Measurements from ENCODE around the gene ANKEF1.
A peak's percentile ranks its signal among the peaks of the same experiment; 100 is the strongest.

ANKEF1 gene

DNA sequence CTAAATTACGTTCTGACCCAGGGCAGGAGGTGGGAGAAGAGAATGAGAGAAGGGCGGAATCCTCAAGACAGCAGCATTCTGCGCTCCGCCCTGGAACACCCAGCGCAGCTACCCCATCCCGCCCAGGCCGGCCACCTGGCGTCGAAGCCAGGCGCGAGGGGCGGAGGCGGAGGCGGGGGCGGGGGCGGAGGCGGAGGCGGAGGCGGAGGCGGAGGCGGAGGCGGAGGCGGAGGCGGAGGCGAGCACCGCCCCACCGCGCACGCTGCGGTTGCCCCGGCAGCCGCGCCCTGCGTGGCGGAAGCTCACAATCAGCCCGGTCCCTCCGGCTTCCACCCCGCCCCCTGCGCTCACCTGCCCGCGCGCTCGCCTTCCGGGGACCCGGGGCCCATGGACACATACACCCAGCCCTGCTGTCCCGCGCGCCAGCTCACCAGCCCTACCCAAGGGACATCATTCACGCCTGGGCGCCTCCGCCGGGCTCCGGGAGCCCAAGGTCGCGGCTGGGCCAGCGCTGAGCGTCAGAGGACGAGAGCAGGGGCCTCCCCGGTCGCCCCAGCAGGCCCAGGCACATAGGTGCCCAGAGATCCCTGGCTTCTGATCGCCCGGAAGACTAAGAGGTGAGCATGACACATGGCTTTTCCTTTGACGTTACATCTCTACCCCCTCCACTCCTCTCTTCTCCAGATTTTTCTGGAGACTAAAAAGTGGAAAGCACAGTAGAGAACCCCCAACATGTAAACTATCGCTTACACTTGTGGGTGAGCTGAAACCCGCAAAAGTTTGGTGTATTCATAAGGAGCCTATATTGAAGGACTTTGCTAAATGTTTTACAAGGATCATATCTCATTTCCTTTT lies at the start of gene ANKEF1:
Gene ANKEF1 (plus strand): TSS at position 271 of the 855 bp plus-strand sequence. CDS start 3,315 bp downstream, outside the sequence.
- Histone ChIP-seq H3K4me1 (ENCODE audit: insufficient read depth, low read length, severe bottlenecking) (peaks cover 6% of the 10 kb centered on the region), H2AFZ (ENCODE audit: low read length) (no peak within 1 kb of the TSS), H3K79me2 (ENCODE audit: insufficient read depth, low read length) (no peaks in the 10 kb centered on the region), H3K27me3 (ENCODE audit: insufficient read depth, low read length) (no peaks in the 10 kb centered on the region), H3K4me3 (ENCODE audit: low read depth, low read length, poor library complexity, severe bottlenecking) (peak within 1 kb of the TSS; percentile 66), H4K20me1 (ENCODE audit: insufficient read depth, low read length) (no peaks in the 10 kb centered on the region), H3K9ac (ENCODE audit: low read length) (peak within 1 kb of the TSS; percentile 69), H3F3A (ENCODE audit: insufficient read depth, low read length) (no peaks in the 10 kb centered on the region), H3K4me2 (ENCODE audit: low read length) (peak within 1 kb of the TSS; percentile 61), H3K9me2 (ENCODE audit: low read depth, low read length) (no peaks in the 10 kb centered on the region), H3K36me3 (ENCODE audit: insufficient read depth, low read length) (no peaks in the 10 kb centered on the region), H3K9me3 (ENCODE audit: low read length) (no peaks in the 10 kb centered on the region), H3K27ac (ENCODE audit: low read depth, low read length, poor library complexity, severe bottlenecking) (no peak within 1 kb of the TSS)
- no peak for TF ChIP-seq EZH2 (IDR thresholded peaks at IDR 0.05; ENCODE audit: borderline replicate concordance, low read length)
- TF ChIP-seq, protein P1, sequence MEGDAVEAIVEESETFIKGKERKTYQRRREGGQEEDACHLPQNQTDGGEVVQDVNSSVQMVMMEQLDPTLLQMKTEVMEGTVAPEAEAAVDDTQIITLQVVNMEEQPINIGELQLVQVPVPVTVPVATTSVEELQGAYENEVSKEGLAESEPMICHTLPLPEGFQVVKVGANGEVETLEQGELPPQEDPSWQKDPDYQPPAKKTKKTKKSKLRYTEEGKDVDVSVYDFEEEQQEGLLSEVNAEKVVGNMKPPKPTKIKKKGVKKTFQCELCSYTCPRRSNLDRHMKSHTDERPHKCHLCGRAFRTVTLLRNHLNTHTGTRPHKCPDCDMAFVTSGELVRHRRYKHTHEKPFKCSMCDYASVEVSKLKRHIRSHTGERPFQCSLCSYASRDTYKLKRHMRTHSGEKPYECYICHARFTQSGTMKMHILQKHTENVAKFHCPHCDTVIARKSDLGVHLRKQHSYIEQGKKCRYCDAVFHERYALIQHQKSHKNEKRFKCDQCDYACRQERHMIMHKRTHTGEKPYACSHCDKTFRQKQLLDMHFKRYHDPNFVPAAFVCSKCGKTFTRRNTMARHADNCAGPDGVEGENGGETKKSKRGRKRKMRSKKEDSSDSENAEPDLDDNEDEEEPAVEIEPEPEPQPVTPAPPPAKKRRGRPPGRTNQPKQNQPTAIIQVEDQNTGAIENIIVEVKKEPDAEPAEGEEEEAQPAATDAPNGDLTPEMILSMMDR (IDR thresholded peaks at IDR 0.05; ENCODE audit: low read length) = no peak

DNA sequence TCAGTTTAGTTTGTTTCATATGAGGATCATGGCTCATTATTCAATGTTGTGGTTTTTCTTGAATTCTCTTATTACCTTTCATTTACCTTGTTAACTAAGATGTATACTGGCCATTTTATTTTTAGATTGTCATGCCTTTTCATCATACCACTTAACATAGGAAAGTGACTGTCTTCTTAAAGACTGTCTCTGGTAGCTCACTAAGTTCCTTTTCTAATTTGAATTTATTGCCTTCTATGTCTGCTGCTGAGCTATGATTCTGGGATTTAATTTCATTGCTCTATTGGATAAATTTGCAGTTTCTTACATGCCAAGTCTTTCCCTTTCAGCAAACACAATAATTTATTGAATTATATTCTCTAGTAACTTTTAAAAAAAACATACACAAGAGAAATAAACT lies 49.5 kb upstream of the ANKEF1 start:
- Histone ChIP-seq H3K9me3 (ENCODE audit: low read length) (no peaks in the 10 kb centered on the region), H3K79me2 (ENCODE audit: insufficient read depth, low read length) (no peaks in the 10 kb centered on the region), H4K20me1 (ENCODE audit: insufficient read depth, low read length) (no peaks in the 10 kb centered on the region), H3K9ac (ENCODE audit: low read length) (no peak overlapping the region), H3F3A (ENCODE audit: insufficient read depth, low read length) (no peaks in the 10 kb centered on the region), H3K4me3 (ENCODE audit: low read depth, low read length, poor library complexity, severe bottlenecking) (no peak overlapping the region), H3K9me2 (ENCODE audit: low read depth, low read length) (no peaks in the 10 kb centered on the region), H3K36me3 (ENCODE audit: insufficient read depth, low read length) (no peaks in the 10 kb centered on the region), H3K27ac (ENCODE audit: low read depth, low read length, poor library complexity, severe bottlenecking) (no peak overlapping the region), H3K27me3 (ENCODE audit: insufficient read depth, low read length) (no peaks in the 10 kb centered on the region), H3K4me1 (ENCODE audit: insufficient read depth, low read length, severe bottlenecking) (no peaks in the 10 kb centered on the region), H2AFZ (ENCODE audit: low read length) (no peak overlapping the region), H3K4me2 (ENCODE audit: low read length) (no peak overlapping the region)
- TF ChIP-seq EZH2 (IDR thresholded peaks at IDR 0.05; ENCODE audit: borderline replicate concordance, low read length) = no peak
- TF ChIP-seq, protein P1 (IDR thresholded peaks at IDR 0.05; ENCODE audit: low read length) = no peak

DNA sequence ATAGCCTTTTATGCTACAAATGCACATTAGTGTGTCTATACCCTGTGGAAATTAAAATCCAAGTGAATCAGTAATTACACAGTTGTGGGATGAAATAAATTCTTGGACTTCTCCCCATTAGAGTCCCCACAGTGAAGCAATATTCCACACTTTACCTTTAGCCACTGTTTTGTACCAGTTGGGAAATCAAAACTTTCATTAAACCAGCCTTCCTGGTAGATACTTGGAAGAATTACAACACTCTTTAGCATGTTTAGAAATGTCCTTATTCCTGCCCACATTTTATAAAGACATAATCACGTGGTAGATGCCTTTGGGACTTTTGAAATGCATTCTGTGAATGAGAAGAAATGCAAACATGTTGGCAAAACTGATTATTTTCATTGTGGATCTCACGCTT lies 49.0 kb upstream of the ANKEF1 start:
- Histone ChIP-seq H3K4me1 (ENCODE audit: insufficient read depth, low read length, severe bottlenecking) (no peaks in the 10 kb centered on the region), H4K20me1 (ENCODE audit: insufficient read depth, low read length) (no peaks in the 10 kb centered on the region), H3K4me3 (ENCODE audit: low read depth, low read length, poor library complexity, severe bottlenecking) (no peak overlapping the region), H3K27me3 (ENCODE audit: insufficient read depth, low read length) (no peaks in the 10 kb centered on the region), H3K4me2 (ENCODE audit: low read length) (no peak overlapping the region), H2AFZ (ENCODE audit: low read length) (no peak overlapping the region), H3K79me2 (ENCODE audit: insufficient read depth, low read length) (no peaks in the 10 kb centered on the region), H3K27ac (ENCODE audit: low read depth, low read length, poor library complexity, severe bottlenecking) (no peak overlapping the region), H3K9me3 (ENCODE audit: low read length) (no peaks in the 10 kb centered on the region), H3F3A (ENCODE audit: insufficient read depth, low read length) (no peaks in the 10 kb centered on the region), H3K36me3 (ENCODE audit: insufficient read depth, low read length) (no peaks in the 10 kb centered on the region), H3K9me2 (ENCODE audit: low read depth, low read length) (no peaks in the 10 kb centered on the region), H3K9ac (ENCODE audit: low read length) (no peak overlapping the region)
- TF ChIP-seq, protein P1 (IDR thresholded peaks at IDR 0.05; ENCODE audit: low read length) = no peak
- no peak for TF ChIP-seq EZH2 (IDR thresholded peaks at IDR 0.05; ENCODE audit: borderline replicate concordance, low read length)

All from OCI-LY1 (cell line).